Endothelial cell of umbilical vein (primary cell): ENCODE measurements around the gene AMHR2. TPM values are rescaled to one million over a fixed set of nuclear protein-coding genes. Genes with fewer than 3 reads are reported as not detected.

ENCODE experiments used
- BruUV-seq: library from RNA; stranded (reverse); fragments of 400-500 nt; replicated peaks from 2 replicates; lab custom pipeline; 2021; lab: Mats Ljungman, UMichigan
- CTCF ChIA-PET: fragments of 300-600, 350-600 bp; sonication (Branson Sonifier 250); formaldehyde crosslinking; loops from one replicate; lab custom pipeline; 2021; ENCODE audit warnings: antibody characterized with exemption, inconsistent platforms; lab: Charles Lee
- POLR2A ChIA-PET: fragments of 300-600, 350-600 bp; sonication (Branson Sonifier 250); formaldehyde crosslinking; loops from one replicate; lab custom pipeline; 2021; ENCODE audit warnings: antibody characterized with exemption, inconsistent platforms; lab: Charles Lee
- DNase-seq: peaks from one replicate; pipeline ENCODE4 v3.0.0-alpha.2; 2011; ENCODE audit warnings: low read depth, low spot score
- FAIRE-seq: peaks from 2 replicates; lab custom pipeline; 2011; peaks lifted over from hg19 to GRCh38; lab: Jason Lieb, UNC
- H2AFZ ChIP-seq: 2 replicates; pipeline ENCODE4 v1.6.0; 2012; ENCODE audit warnings: low read depth, low read length, control low read depth, inconsistent platforms
- H3K27ac ChIP-seq: 2 replicates; pipeline ENCODE4 v1.5.1; 2011; ENCODE audit warnings: low read depth, mild to moderate bottlenecking, control low read depth, low read length, moderate library complexity; ENCODE audit not compliant: insufficient read depth
- H3K27me3 ChIP-seq, 2 experiments: 2 replicates each; pipeline versions ENCODE4 v1.6.0 to v1.6.1; 2011; ENCODE audit warnings: low read length in 2 of 2, mixed read lengths in 1 of 2; ENCODE audit not compliant: control insufficient read depth in 2 of 2, insufficient read depth in 2 of 2
- H3K36me3 ChIP-seq, 2 experiments: 2 replicates in 1 of 2; 3 replicates in 1 of 2; pipeline ENCODE4 v1.5.1; 2011; ENCODE audit warnings: low read length in 2 of 2, mild to moderate bottlenecking in 1 of 2, moderate library complexity in 1 of 2; ENCODE audit not compliant: control insufficient read depth in 2 of 2, insufficient read depth in 2 of 2; ENCODE audit errors: extremely low read depth in 1 of 2
- H3K4me1 ChIP-seq: 3 replicates; pipeline ENCODE4 v1.5.1; 2011; ENCODE audit warnings: mild to moderate bottlenecking, low read length; ENCODE audit not compliant: control insufficient read depth, insufficient read depth; ENCODE audit errors: extremely low read depth
- H3K4me2 ChIP-seq: 2 replicates; pipeline ENCODE4 v1.6.1; 2011; ENCODE audit warnings: low read length, control low read depth, mixed read lengths; ENCODE audit not compliant: insufficient read depth
- H3K4me3 ChIP-seq, 3 experiments: fragments of 200-600 bp in 1 of 3; sonication (generic), shearing (Covaris generic) in 1 of 3; replicated peaks in 1 of 3; 2 replicates each; pipeline ENCODE4 v1.5.1; 2011 to 2016; ENCODE audit warnings: control low read depth in 3 of 3, low read length in 3 of 3, mild to moderate bottlenecking in 2 of 3, inconsistent platforms in 1 of 3, low read depth in 1 of 3, moderate library complexity in 1 of 3; ENCODE audit not compliant: insufficient read depth in 1 of 3
- H3K79me2 ChIP-seq: 2 replicates; pipeline ENCODE4 v1.6.0; 2012; ENCODE audit warnings: low read length, inconsistent platforms; ENCODE audit not compliant: control insufficient read depth, insufficient read depth
- H3K9ac ChIP-seq: replicated peaks from 2 replicates; pipeline ENCODE3; 2011; ENCODE audit warnings: low read length, control low read depth; ENCODE audit not compliant: insufficient read depth; ENCODE audit errors: extremely low read depth
- H3K9me1 ChIP-seq: replicated peaks from 3 replicates; pipeline ENCODE4 v1.6.0; 2011; ENCODE audit warnings: mild to moderate bottlenecking, low read length; ENCODE audit not compliant: control insufficient read depth, insufficient read depth; ENCODE audit errors: extremely low read depth
- H3K9me3 ChIP-seq: replicated peaks from 2 replicates; pipeline ENCODE4 v1.5.1; 2012; ENCODE audit warnings: low read length, inconsistent platforms; ENCODE audit not compliant: control insufficient read depth, insufficient read depth
- H4K20me1 ChIP-seq: replicated peaks from 2 replicates; pipeline ENCODE3; 2011; ENCODE audit warnings: mild to moderate bottlenecking, low read length; ENCODE audit not compliant: control insufficient read depth, insufficient read depth; ENCODE audit errors: extremely low read depth
- EZH2 ChIP-seq: IDR thresholded peaks from 2 replicates; pipeline ENCODE4 v1.6.1; 2012; ENCODE audit warnings: borderline replicate concordance, low read depth, mild to moderate bottlenecking, moderate library complexity, low read length, inconsistent platforms; ENCODE audit not compliant: severe bottlenecking
- FOS ChIP-seq: IDR thresholded peaks from 2 replicates; pipeline ENCODE4 v1.6.1; 2011; ENCODE audit warnings: mild to moderate bottlenecking, low read length, moderate library complexity, borderline replicate concordance; ENCODE audit not compliant: insufficient read depth
- GATA2 ChIP-seq: IDR thresholded peaks from 2 replicates; pipeline ENCODE4 v1.7.0; 2011; ENCODE audit warnings: low read depth, mild to moderate bottlenecking, moderate library complexity, mixed read lengths, low read length; ENCODE audit not compliant: insufficient read length, insufficient read depth
- JUN ChIP-seq: IDR thresholded peaks from 2 replicates; pipeline ENCODE4 v1.6.1; 2011; ENCODE audit warnings: borderline replicate concordance, low read depth; ENCODE audit not compliant: insufficient read length, insufficient read depth
- MYC ChIP-seq: IDR thresholded peaks from one replicate; pipeline ENCODE4 v1.6.1; 2011; ENCODE audit warnings: mild to moderate bottlenecking, low read depth, low read length
- POLR2A ChIP-seq: IDR thresholded peaks from 2 replicates; pipeline ENCODE4 v1.6.1; 2012; ENCODE audit warnings: low read depth, mild to moderate bottlenecking, control low read depth, low read length
- POLR2AphosphoS5 ChIP-seq: IDR thresholded peaks from 2 replicates; pipeline ENCODE4 v1.6.1; 2012; ENCODE audit warnings: low read depth, mild to moderate bottlenecking, control low read depth, low read length, moderate library complexity; ENCODE audit not compliant: insufficient read depth
- dilution Hi-C: fragments of 300-500 bp; cut with MboI; formaldehyde crosslinking; loops from one replicate; pipeline ENCODE4 v1.15.0; 2019; ENCODE audit warnings: low sequenced_read_pairs; ENCODE audit not compliant: extremely low pct_ligation_motif_present
- intact Hi-C: fragments of 100-400 bp; cut with micrococcal nuclease; formaldehyde crosslinking; loops from one replicate; pipeline ENCODE4 v1.10.0; 2022
- polyA plus RNA-seq, 4 experiments: library from polyadenylated mRNA; depleted of rRNA in 3 of 4; stranded (reverse) in 3 of 4; unstranded in 1 of 4; fragments of >200 nt; gene quantifications; 2 replicates each; pipeline versions ENCODE4 v1.2.1 to v1.2.3, GENCODE V29; 2011 to 2012; ENCODE audit warnings: missing spikeins in 1 of 4
- total RNA-seq: library from RNA; stranded (reverse); gene quantifications from 2 replicates; pipeline ENCODE4 v1.2.3, GENCODE V29; 2021
- TF ChIP-seq, protein P1 (sequence below), 2 donors: IDR thresholded peaks; 1 replicate in 1 of 2; 2 replicates in 1 of 2; pipeline ENCODE4 v1.5.1; 2011; ENCODE audit warnings: low read length in 2 of 2, mild to moderate bottlenecking in 2 of 2, moderate library complexity in 2 of 2, control low read depth in 1 of 2, inconsistent platforms in 1 of 2, low read depth in 1 of 2; ENCODE audit not compliant: insufficient read depth in 1 of 2; ENCODE audit errors: extremely low read depth in 1 of 2
- TF ChIP-seq, protein P2 (sequence below): IDR thresholded peaks from 2 replicates; pipeline ENCODE4 v1.6.1; 2011; ENCODE audit not compliant: insufficient read depth, insufficient read length

Gene AMHR2
- total and polyA plus RNA-seq, 2 donors (not counting 3 experiments of a cell fraction or from before 2014, with no cell fraction given), result not detected

DNA sequence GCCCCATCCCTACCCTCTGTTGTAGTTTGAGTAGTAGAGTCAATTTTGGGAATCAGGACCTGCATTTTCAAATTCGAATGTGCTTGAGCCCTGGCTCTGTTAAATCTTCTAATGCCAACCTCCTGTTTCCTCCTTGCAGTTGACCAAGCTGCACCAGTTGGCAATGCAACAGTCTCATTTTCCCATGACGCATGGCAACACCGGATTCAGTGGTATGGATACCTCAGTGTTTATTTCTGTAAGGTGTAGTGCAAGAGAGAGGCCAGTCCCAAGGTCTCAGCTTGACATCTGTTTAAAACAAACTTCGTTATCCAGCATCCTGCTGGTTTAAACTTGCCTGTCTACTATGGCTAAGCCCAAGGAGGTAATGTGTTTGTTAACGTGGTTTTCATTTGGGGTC, 43.4 kb downstream of the AMHR2 start:
- CTCF ChIA-PET, result interaction anchor here (1.8 kb wide), 1 partner anchor 15 kb away, joined by 4 read pairs; no protein-coding TSS in a partner anchor
- H3K4me1 ChIP-seq, result no peaks in the 10 kb centered on the region
- H3K9me3 ChIP-seq, result no peaks in the 10 kb centered on the region
- H3K4me2 ChIP-seq, result no peak overlapping the region
- intact Hi-C loops (no loop called here), dilution Hi-C loops (no loop called here)
- peaks cover 79 to 83% of the 10 kb centered on the region in 2 experiments for H3K36me3 ChIP-seq
- H4K20me1 ChIP-seq, result peaks cover 22% of the 10 kb centered on the region
- DNase-seq (no peak), FAIRE-seq (no peak)
- H3K9ac ChIP-seq, result no peak overlapping the region
- H2AFZ ChIP-seq, result no peak overlapping the region
- H3K9me1 ChIP-seq, result no peaks in the 10 kb centered on the region
- POLR2A ChIA-PET, result no interaction called here
- H3K27ac ChIP-seq, result no peak overlapping the region
- no peak for TF ChIP-seq GATA2
- TF ChIP-seq POLR2AphosphoS5, result no peak
- TF ChIP-seq JUN, result no peak
- TF ChIP-seq EZH2, result no peak
- TF ChIP-seq, protein P1, sequence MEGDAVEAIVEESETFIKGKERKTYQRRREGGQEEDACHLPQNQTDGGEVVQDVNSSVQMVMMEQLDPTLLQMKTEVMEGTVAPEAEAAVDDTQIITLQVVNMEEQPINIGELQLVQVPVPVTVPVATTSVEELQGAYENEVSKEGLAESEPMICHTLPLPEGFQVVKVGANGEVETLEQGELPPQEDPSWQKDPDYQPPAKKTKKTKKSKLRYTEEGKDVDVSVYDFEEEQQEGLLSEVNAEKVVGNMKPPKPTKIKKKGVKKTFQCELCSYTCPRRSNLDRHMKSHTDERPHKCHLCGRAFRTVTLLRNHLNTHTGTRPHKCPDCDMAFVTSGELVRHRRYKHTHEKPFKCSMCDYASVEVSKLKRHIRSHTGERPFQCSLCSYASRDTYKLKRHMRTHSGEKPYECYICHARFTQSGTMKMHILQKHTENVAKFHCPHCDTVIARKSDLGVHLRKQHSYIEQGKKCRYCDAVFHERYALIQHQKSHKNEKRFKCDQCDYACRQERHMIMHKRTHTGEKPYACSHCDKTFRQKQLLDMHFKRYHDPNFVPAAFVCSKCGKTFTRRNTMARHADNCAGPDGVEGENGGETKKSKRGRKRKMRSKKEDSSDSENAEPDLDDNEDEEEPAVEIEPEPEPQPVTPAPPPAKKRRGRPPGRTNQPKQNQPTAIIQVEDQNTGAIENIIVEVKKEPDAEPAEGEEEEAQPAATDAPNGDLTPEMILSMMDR (IDR thresholded peaks at IDR 0.05; ENCODE audit: extremely low read depth in 1 of 2, insufficient read depth in 1 of 2, low read depth in 1 of 2, low read length in 2 of 2), result no peak
- TF ChIP-seq, protein P2, sequence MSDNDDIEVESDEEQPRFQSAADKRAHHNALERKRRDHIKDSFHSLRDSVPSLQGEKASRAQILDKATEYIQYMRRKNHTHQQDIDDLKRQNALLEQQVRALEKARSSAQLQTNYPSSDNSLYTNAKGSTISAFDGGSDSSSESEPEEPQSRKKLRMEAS, result no peak
- no peak for TF ChIP-seq FOS
- no peak for TF ChIP-seq MYC
- no peak for TF ChIP-seq POLR2A
- H3K27me3 ChIP-seq, result no peaks in the 10 kb centered on the region
- no TSS peak for BruUV-seq
- no peak overlapping the region for H3K4me3 ChIP-seq
- H3K79me2 ChIP-seq, result peaks cover 78% of the 10 kb centered on the region
